GM19455 (cell line): ENCODE data around the gene EEF2K.
A peak's percentile ranks its signal among the peaks of the same experiment; 100 is the strongest.
"Not testable (repeated sequence)": the region's sequence is repeated elsewhere in the genome, so short reads cannot be mapped to it uniquely, and the experiment has no call there.

Experiments used
- ATAC-seq: cut with Tn5 transposase; IDR thresholded peaks from one replicate; pipeline ENCODE4 v1.9.1; 2021; ENCODE audit not compliant: unreplicated experiment

Gene EEF2K

DNA sequence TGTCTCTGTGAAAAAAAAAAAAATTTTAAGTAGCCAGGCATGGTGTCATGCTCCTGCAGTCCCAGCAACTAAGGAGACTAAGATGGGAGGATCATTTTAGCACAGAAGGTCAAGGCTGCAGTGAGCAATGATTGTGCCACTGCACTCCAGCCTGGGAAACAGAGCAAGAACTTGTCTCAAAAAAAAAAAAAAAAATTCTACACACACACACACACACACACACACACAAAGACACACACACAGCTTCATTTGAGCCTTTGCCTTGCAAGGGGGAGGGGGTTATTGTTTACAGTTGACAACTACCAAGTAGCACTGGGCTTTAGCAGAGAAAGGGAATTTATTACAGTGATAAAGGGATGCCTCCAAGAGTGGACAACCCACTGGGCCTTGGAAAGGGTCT is 86.2 kb downstream of the EEF2K start:
- ATAC-seq, result no peak

DNA sequence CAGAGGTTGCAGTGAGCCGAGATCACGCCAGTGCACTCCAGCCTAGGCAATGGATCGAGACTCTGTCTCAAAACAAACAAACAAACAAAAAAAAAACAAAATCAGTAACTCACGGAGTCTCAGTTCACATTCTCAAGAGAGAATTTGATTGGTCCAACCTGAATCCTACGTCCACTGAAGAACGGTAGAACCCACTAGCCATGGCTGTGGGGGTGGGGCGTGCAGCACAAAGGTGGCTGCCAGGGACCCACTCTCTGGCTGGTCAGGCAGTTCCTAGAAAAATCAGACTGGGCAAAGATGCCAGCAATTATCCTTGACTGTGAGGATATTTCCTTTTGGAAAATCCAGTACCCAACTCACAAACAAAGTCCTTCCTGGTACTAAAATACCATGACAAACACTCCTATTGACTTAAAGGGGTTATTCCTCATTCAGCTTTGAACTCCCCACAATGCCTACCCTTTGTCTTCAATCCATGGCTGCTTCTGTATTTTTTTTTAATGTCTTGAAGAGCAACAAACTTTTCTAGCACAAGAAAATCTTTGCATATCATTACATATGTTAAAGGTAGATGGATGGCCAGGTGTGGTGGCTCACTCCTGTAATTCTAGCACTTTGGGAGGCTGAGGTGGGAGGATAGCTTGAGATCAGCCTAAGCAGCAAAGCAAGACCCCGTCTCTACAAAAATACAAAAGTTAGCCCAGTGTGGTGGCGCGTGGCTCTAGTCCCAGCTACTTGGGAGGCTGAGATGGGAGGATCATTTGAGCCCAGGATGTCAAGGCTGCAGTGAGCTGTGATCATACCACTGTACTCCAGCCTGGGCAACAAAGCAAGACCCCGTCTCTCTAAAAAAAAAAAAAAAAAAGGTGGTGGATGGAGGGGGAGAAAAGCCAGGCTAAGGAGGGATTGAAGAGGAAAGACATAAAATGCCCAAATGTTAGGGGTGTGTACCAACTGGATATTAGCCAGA is 87.3 kb downstream of the EEF2K start:
- ATAC-seq, result no peak

- ATAC-seq, result no peak
These were observed 90.4 kb downstream of the EEF2K start for GRCh38 chr16:22296225-22297113.

GRCh38 chr16:22297114-22297870 is 91.2 kb downstream of the EEF2K start, which contains the start of gene POLR3E:
POLR3E (plus strand) TSS chr16:22297409; CDS start chr16:22302969, 5,560 bp downstream.
- ATAC-seq, result peak; percentile 83

DNA sequence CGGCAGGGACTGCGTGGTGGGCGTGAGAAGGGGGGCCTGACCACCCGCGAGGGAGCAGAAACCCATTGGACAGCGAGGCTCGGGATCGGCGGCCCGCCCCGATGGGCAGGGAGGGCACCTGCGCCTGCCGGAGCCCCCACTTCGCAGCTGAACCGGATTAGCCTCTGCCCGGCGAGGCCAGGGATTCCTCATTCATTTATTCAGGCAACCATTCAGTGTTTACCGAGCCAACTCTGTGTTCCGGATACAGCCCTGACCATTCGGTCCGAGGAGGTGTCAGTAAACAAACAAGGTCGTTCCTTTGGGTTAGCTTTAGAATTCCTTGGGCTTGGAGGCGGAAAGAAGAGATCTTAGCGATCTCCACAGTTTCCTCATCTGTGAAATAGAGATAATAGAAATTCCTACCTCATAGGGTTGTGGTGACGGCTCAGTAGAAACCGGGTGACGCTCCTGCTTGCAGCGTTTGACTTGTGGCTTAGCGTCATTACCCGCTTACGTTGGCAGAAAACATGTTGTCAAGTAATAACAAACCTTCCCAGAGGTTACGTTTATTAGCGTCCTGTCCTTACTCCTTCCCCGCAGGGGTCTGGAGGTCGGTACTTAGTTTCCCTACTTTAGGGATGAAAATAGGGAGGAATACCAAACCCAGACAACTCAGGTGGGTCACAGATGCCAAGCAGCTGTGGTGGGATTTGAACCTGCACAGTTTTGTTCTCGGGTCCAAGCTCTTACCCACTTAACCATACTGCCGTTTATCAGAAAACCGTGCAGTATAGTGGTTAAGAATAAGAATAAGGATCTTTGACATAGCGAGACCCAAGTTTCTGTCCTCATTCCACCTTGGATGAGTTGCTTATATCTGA is 92.0 kb downstream of the EEF2K start:
- peak; percentile 15 for ATAC-seq

- ATAC-seq, result no peak
These were observed 93.0 kb downstream of the EEF2K start for GRCh38 chr16:22299036-22299435.

DNA sequence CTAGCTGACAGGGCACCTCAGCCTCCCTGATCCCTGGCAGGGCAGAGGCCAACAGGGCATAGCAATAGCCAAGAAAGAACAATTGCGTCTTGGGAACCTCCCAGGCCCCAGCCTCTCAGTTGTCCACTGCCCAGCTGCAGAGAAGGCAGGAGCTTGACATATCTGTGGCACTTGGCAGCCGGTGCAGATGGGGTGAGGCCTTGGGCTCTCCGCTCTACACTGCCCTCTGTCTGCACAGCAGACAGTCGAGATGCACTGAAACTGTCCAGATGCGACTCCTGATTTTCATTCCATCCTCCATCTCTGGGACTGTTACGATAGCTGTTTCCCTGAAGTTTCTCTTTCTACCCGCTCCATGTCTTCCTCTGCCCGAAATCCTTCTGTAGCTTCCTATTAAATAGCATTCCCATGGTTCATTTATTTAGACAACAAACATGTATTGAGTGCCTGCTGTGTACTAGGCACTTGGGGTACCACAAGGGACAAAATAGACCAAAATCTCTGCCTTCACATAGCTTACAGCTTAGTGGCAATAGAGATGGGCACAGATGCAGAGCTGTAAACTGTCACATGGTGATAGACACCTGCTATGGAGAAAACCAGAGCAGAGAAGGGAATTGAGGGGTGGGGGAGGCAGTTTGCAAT is 94.5 kb downstream of the EEF2K start:
- no peak for ATAC-seq

GRCh38 chr16:22301423-22301822 is 95.3 kb downstream of the EEF2K start:
- not testable (repeated sequence) for ATAC-seq

GRCh38 chr16:22302776-22303363 is 96.8 kb downstream of the EEF2K start:
- no peak for ATAC-seq

- no peak for ATAC-seq
These were observed 98.3 kb downstream of the EEF2K start for GRCh38 chr16:22304411-22304810.

DNA sequence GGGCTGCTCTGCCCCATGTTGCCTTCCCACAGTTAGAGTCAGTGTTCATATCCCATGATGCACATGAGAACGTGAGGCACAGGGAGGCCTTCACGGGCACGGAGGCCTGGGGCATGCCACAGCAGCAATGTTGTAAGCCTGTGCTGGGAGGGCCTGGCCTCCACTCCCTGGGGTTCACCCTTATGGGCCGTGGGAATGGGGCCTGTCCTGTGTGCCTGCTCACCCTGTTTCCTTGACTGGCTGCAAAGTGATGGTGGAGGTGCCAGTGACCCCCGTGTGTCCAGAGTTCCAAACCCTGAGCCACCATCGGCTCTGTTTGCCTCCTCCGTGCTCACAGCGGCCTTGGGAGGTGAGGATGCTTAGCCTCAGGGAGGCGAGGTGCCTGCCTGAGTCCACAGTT is 100.7 kb downstream of the EEF2K start:
- no peak for ATAC-seq

DNA sequence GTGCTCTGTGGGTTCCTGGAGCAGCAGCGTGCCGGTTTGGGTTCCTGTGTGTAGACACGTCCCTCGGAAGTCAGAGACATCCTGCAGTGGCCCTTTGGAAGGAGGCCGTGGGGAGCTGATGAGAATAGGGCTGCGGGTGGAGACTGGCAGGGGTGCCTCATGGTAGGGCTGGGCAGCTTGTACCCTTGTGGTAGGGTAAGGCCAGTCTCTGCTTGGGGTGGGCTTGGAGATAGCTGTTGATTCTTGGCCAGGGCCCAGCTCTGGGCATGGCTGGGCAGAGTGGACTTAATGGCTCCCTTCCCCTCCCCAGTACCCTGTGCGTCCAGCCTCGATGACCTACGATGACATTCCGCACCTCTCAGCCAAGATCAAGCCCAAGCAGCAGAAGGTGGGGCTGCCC is 101.8 kb downstream of the EEF2K start:
- ATAC-seq, result no peak

DNA sequence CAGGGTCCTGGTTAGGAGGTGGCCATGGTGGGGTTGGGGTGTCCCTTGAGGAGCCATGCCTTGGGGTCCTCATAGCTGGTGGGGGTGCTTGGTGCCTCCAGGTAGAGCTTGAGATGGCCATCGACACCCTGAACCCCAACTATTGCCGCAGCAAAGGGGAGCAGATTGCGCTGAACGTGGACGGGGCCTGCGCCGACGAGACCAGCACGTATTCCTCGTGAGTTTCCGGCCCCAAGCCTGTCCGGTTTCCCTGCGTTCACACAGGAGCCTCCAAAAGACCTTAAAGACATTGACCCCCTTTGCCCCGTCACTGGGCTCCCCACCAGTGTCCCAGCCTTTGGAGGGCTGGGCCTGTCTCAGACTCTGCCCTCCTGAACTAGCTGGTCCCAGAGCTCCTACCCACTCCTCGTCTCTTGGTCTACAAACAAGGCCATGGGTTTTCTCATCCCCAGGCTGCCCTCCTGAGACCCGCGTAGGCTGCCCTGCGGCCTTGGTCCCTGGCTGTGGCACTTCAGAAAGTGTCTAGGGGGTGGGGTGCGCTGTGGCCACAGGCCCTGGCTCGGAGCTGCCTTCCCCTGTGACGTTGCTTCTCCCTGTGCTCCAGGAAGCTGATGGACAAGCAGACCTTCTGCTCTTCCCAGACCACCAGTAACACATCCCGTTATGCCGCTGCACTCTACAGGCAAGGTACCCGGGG is 102.9 kb downstream of the EEF2K start:
- ATAC-seq, result no peak

- ATAC-seq, result no peak
These were observed 105.4 kb downstream of the EEF2K start for GRCh38 chr16:22311520-22311919.

DNA sequence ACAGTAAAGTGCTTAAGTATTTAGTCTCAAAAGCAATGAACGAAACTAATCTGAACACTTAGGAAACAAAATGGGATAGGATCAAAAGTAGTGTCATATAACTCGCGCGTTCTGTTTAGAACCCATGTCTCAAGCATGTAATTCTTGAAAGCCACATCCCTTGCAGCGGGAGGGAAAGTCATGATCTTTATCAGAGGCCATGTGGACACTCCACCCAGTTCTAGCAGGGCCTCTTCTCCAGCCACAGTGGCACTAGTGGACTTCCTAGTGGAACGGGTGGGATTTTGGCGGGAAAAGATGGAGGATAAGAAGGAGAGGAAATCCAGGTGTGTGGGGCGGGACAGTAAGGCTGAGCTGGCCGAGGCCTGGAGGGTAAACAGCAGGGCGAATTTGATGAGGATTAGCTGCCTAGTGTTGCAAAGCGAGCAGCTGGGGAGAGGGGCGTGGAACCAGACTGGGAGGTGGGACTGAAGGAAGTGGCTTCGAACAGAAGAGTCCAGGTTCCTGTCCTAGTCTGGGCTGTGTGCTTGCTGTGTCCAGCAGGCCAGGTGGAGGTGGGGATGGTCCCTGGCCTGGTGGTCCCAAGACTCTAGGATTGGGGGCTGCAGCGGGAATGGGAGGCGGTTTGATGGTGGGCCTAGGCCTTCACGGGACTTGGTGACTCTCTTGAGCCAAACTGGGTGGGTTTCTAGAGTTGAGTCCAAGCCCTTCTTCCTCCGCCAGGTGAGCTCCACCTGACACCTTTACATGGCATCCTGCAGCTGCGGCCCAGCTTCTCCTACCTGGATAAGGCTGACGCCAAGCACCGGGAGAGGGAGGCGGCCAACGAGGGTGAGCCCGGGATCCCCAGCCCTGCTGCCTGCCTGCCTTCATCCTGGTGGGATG is 107.1 kb downstream of the EEF2K start:
- no peak for ATAC-seq

GRCh38 chr16:22313876-22314470 is 107.9 kb downstream of the EEF2K start:
- ATAC-seq, result no peak
